Activated T-helper 1 cell treated with anti-CD3 and anti-CD28 coated beads, Interleukin-12 subunit alpha, Interleukin-12 subunit beta, Interleukin-2, Interleukin-4 antibody, amounts not matched to agents 30 ng/mL and 10 ng/mL and 1 ng/mL, durations not matched to agents 14 hours and 24 hours and 36 hours (primary cell): ENCODE data around the gene ZFX. TPM values are rescaled to one million over a fixed set of nuclear protein-coding genes. Genes with fewer than 3 reads are reported as not detected.
A peak's percentile ranks its signal among the peaks of the same experiment; 100 is the strongest.

Source experiments
- DNase-seq: peaks from one replicate; pipeline ENCODE4 v3.0.0; 2021; ENCODE audit warnings: low spot score
- H3K27ac Mint-ChIP-seq: one replicate; pipeline ENCODE4 v1.8.0; 2021; ENCODE audit warnings: mild to moderate bottlenecking, mixed read lengths
- H3K27me3 Mint-ChIP-seq: one replicate; pipeline ENCODE4 v1.8.0; 2022; ENCODE audit warnings: mild to moderate bottlenecking, moderate library complexity, mixed read lengths; ENCODE audit not compliant: insufficient read depth
- H3K36me3 Mint-ChIP-seq: one replicate; pipeline ENCODE4 v1.8.0; 2021; ENCODE audit warnings: low read depth, mixed read lengths
- H3K4me1 Mint-ChIP-seq: one replicate; pipeline ENCODE4 v1.8.0; 2021; ENCODE audit warnings: low read depth, mixed read lengths
- H3K4me3 Mint-ChIP-seq: one replicate; pipeline ENCODE4 v1.8.0; 2021; ENCODE audit warnings: mild to moderate bottlenecking, moderate library complexity, mixed read lengths
- H3K9me3 Mint-ChIP-seq: one replicate; pipeline ENCODE4 v1.8.0; 2021; ENCODE audit warnings: mixed read lengths
- intact Hi-C: fragments of 100-400 bp; cut with micrococcal nuclease; formaldehyde crosslinking; loops from one replicate; pipeline ENCODE4 v1.15.1; 2024
- total RNA-seq: library from RNA; stranded (reverse); gene quantifications from 2 replicates; pipeline ENCODE4 v1.2.3, GENCODE V29; 2022

The ZFX gene
- total RNA-seq, 1 donor from 2014 or later: 43.3 TPM

DNA sequence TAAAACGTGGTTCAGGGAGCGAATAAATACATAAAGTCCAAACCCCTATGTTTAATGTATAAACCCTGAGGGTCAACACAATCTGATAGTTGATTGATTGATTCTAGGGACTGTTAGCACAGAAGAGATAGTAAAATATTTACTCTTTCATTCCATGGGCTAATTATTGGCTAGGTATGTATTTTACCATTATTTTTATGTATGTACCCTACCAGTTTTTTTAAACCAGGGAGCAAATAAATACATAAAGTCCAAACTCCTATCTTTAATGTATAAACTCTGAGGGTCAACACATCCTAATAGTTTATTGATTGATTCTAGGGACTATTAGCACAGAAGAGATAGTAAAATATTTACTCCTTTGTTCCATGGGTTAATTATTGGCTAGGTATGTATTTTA is 40.0 kb downstream of the ZFX start:
- no peaks in the 10 kb centered on the region for H3K27me3 Mint-ChIP-seq
- no peak overlapping the region for H3K27ac Mint-ChIP-seq
- no peak for DNase-seq
- no peak overlapping the region for H3K4me3 Mint-ChIP-seq
- H3K36me3 Mint-ChIP-seq: peaks cover 18% of the 10 kb centered on the region
- H3K9me3 Mint-ChIP-seq: no peaks in the 10 kb centered on the region
- peaks cover 22% of the 10 kb centered on the region for H3K4me1 Mint-ChIP-seq
- intact Hi-C loops: no loop called here

- Mint-ChIP-seq H3K9me3 (no peaks in the 10 kb centered on the region), H3K36me3 (peaks cover 18% of the 10 kb centered on the region), H3K4me1 (peaks cover 22% of the 10 kb centered on the region), H3K4me3 (no peak overlapping the region), H3K27me3 (no peaks in the 10 kb centered on the region), H3K27ac (no peak overlapping the region)
- no peak for DNase-seq
- intact Hi-C loops: no loop called here
Observed at GRCh38 chrX:24190500-24191156, 41.1 kb downstream of the ZFX start.

- no peak overlapping the region for H3K4me3 Mint-ChIP-seq
- H3K9me3 Mint-ChIP-seq: no peaks in the 10 kb centered on the region
- peaks cover 22% of the 10 kb centered on the region for H3K4me1 Mint-ChIP-seq
- intact Hi-C loops: no loop called here
- DNase-seq: no peak
- H3K36me3 Mint-ChIP-seq: peaks cover 29% of the 10 kb centered on the region
- no peaks in the 10 kb centered on the region for H3K27me3 Mint-ChIP-seq
- H3K27ac Mint-ChIP-seq: no peak overlapping the region
Observed at GRCh38 chrX:24196509-24196908, 47.0 kb downstream of the ZFX start.

DNA sequence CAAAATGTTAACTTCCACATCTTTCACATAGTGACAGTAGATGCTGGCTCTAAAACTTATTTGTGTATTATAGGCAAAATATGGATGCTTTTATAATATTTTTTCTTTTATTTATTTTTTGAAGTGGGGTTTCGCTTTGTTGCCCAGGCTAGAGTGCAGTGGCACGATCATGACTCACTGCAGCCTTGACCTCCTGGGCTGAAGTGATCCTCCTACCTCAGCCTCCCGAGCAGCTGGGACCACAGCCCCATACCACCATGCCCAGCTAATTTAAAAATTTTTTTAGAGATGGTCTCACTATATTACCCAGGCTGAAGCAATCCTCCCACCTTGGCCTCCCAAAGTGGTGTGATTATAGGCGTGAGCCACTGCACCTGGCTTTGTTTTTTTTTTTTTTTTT is 48.6 kb downstream of the ZFX start:
- Mint-ChIP-seq H3K27me3 (no peaks in the 10 kb centered on the region), H3K27ac (no peak overlapping the region), H3K9me3 (no peaks in the 10 kb centered on the region), H3K4me3 (no peak overlapping the region), H3K4me1 (peaks cover 35% of the 10 kb centered on the region), H3K36me3 (peaks cover 35% of the 10 kb centered on the region)
- intact Hi-C loops: no loop called here
- no peak for DNase-seq

DNA sequence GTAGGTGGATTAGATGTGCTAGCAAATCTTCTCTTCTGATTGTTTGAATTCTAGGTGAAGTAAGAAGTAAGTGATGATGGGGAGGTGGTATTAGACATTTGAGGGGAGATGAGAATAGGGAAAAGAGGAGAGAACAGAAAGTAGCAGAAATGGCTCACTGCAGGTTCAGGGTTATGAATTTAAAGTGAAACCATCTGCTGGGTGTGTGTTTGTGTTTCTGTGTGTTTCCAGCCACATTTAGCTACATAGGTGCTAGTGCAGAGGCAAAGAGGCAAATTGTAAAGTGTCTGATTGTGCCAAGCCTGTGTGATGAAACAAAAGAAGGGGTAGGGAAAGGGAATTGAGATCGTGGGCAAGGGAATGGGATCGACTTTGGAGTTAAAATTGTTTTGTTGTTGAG is 50.6 kb downstream of the ZFX start:
- H3K27ac Mint-ChIP-seq: peak overlapping the region; percentile 80
- no peak overlapping the region for H3K4me3 Mint-ChIP-seq
- peaks cover 41% of the 10 kb centered on the region for H3K4me1 Mint-ChIP-seq
- H3K9me3 Mint-ChIP-seq: no peaks in the 10 kb centered on the region
- H3K27me3 Mint-ChIP-seq: no peaks in the 10 kb centered on the region
- DNase-seq: no peak
- peaks cover 29% of the 10 kb centered on the region for H3K36me3 Mint-ChIP-seq
- intact Hi-C loops: no loop called here

DNA sequence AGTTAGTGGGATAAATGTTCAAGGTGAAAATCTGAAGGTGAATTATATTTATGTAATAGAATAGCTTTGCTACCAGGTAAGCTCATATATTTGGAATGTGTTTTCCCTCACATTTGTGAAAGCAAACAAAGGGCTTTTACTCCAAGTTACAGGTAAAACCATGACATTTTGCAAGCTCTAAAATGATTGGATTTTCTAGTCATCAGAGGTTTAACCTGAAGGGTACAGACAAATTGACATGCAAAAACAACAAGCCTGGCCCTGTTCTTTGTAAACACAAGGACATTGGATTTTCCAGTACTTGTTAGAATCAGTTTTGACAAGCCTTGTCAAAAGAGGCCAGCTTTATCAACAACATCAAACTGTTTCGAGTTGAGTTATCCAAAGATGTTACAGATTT is 51.7 kb downstream of the ZFX start:
- intact Hi-C loops: no loop called here
- DNase-seq: no peak
- H3K9me3 Mint-ChIP-seq: no peaks in the 10 kb centered on the region
- H3K27ac Mint-ChIP-seq: no peak overlapping the region
- H3K4me1 Mint-ChIP-seq: peaks cover 41% of the 10 kb centered on the region
- H3K4me3 Mint-ChIP-seq: no peak overlapping the region
- H3K27me3 Mint-ChIP-seq: no peaks in the 10 kb centered on the region
- H3K36me3 Mint-ChIP-seq: peaks cover 26% of the 10 kb centered on the region

- Mint-ChIP-seq H3K4me1 (peaks cover 41% of the 10 kb centered on the region), H3K27ac (peak overlapping the region; percentile 66), H3K9me3 (no peaks in the 10 kb centered on the region), H3K36me3 (peaks cover 29% of the 10 kb centered on the region), H3K4me3 (no peak overlapping the region), H3K27me3 (no peaks in the 10 kb centered on the region)
- intact Hi-C loops: no loop called here
- no peak for DNase-seq
Observed at GRCh38 chrX:24202465-24203031, 53.0 kb downstream of the ZFX start.

DNA sequence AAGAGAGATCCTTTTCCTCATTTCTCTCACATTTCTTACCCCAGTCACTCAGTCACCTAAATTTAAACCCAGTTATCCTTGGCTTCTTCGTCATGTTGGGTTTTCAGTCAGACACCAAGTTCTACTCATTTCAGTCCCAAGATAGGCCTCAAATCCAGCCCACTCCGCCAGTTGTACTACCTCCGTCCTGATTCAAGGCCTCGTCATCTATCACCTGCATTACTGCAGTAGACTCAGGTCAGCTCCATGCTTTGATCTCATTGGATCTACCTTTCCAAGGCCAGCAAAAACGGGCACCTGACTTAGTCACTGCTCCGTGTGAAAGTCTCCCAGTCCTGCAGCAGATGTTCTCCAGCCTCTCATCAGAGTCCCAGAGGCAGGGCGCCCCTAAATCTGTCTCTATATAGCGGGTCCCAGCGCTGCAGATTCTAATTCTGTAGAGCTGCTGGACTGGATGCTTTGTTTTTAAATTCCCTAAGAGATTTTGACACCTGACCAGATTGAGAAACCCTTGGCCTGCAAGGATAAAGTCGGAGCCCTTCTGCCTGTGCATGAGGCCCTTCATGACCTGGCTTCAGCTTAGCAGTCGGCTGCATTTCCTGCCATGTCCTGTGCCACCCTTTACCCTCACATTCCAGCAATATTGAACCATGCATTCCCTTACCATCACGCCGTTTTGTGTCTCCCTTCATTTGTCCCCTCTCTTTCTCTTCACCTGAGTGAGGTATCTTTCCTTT is 53.7 kb downstream of the ZFX start:
- Mint-ChIP-seq H3K27ac (peak overlapping the region; percentile 34), H3K9me3 (no peaks in the 10 kb centered on the region), H3K4me1 (peaks cover 41% of the 10 kb centered on the region), H3K4me3 (no peak overlapping the region), H3K36me3 (peaks cover 33% of the 10 kb centered on the region), H3K27me3 (no peaks in the 10 kb centered on the region)
- intact Hi-C loops: no loop called here
- no peak for DNase-seq

DNA sequence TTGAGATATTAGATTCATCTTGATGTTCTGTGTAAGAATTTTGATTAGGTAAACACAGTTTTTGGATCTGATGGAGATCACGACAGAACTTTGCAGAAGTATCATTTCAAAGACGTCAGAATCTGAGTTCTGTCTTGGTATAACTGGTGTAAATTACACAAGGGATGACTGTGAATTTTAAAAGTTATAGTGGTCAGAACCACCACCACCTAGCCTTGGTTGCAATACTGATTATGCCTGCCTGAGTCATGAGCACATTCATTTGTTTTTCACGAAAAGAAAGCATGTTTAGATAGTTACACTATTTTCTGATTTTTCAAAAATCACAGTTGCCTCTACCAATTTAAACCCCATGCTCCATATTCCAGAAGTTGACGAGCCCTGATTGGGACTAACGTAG is 54.8 kb downstream of the ZFX start:
- Mint-ChIP-seq H3K9me3 (no peaks in the 10 kb centered on the region), H3K4me3 (no peak overlapping the region), H3K4me1 (peaks cover 33% of the 10 kb centered on the region), H3K27ac (no peak overlapping the region), H3K27me3 (no peaks in the 10 kb centered on the region), H3K36me3 (peaks cover 27% of the 10 kb centered on the region)
- no peak for DNase-seq
- intact Hi-C loops: no loop called here

- Mint-ChIP-seq H3K4me1 (peaks cover 30% of the 10 kb centered on the region), H3K27ac (no peak overlapping the region), H3K9me3 (no peaks in the 10 kb centered on the region), H3K36me3 (peaks cover 25% of the 10 kb centered on the region), H3K27me3 (no peaks in the 10 kb centered on the region), H3K4me3 (no peak overlapping the region)
- intact Hi-C loops: no loop called here
- DNase-seq: no peak
Observed at GRCh38 chrX:24204958-24205357, 55.4 kb downstream of the ZFX start.

GRCh38 chrX:24207826-24208225 is 58.3 kb downstream of the ZFX start:
- Mint-ChIP-seq H3K4me3 (no peak overlapping the region), H3K27me3 (no peaks in the 10 kb centered on the region), H3K4me1 (peaks cover 11% of the 10 kb centered on the region), H3K36me3 (peaks cover 16% of the 10 kb centered on the region), H3K27ac (no peak overlapping the region), H3K9me3 (no peaks in the 10 kb centered on the region)
- intact Hi-C loops: no loop called here
- no peak for DNase-seq

DNA sequence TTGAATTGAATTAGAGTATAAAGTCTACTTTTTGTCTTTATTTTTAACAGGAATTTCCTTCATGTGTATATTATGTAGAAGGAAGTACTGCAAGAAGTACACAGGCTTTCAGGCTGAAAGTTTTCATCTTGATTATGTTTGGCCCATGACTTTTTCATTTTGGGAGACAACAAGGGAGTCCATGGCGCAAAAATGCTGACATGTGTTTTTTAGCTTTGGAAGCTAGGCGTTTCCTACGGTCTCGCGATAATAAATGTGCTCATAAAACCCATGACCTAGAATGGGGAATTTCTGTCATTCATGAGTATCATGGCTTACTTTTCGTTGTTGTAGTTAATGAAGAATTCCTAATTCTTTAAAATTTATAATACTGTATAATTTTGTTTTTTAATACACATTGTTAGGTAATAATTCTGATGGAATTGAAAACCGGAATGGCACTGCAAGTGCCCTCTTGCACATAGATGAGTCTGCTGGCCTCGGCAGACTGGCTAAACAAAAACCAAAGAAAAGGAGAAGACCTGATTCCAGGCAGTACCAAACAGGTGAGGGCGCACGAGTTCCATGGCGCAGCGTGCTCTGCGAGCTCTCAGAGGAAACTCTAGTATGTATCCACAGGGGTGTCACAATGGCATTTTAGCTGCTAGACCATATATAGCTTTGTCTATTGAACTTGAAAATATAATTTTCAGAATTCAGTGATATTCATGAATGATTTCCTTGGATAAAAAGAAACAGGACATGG is 59.1 kb downstream of the ZFX start:
- H3K27ac Mint-ChIP-seq: no peak overlapping the region
- H3K36me3 Mint-ChIP-seq: peaks cover 13% of the 10 kb centered on the region
- no peaks in the 10 kb centered on the region for H3K27me3 Mint-ChIP-seq
- H3K4me3 Mint-ChIP-seq: no peak overlapping the region
- DNase-seq: no peak
- H3K9me3 Mint-ChIP-seq: no peaks in the 10 kb centered on the region
- intact Hi-C loops: no loop called here
- H3K4me1 Mint-ChIP-seq: peaks cover 8% of the 10 kb centered on the region

GRCh38 chrX:24210190-24210589 is 60.7 kb downstream of the ZFX start:
- intact Hi-C loops: no loop called here
- Mint-ChIP-seq H3K27ac (no peak overlapping the region), H3K27me3 (no peaks in the 10 kb centered on the region), H3K36me3 (peaks cover 12% of the 10 kb centered on the region), H3K4me1 (no peaks in the 10 kb centered on the region), H3K4me3 (no peak overlapping the region), H3K9me3 (no peaks in the 10 kb centered on the region)
- no peak for DNase-seq
